ENCODE data around the gene RAB3GAP1.

GRCh38 chr2:135076556-135076955 lies 24.5 kb downstream of the RAB3GAP1 start:
- TF ChIP-seq CTCF (IDR thresholded peaks at IDR 0.05; ENCODE audit: low read length) (no peak), EZH2 (optimal IDR thresholded peaks at IDR 0.05; ENCODE audit: low read depth, low read length) (no peak), EZH2phosphoT487 (IDR thresholded peaks at IDR 0.05; ENCODE audit: low read length) (no peak)
